Measurements from ENCODE around the gene GHRHR. TPM values are rescaled to one million over a fixed set of nuclear protein-coding genes. Genes with fewer than 3 reads are reported as not detected.
A peak's percentile ranks its signal among the peaks of the same experiment; 100 is the strongest.

GHRHR gene
- total RNA-seq, 1 experiment from 2014 or later, result not detected

GRCh38 chr7:30987936-30988335, 24.2 kb downstream of the GHRHR start:
- POLR2A ChIA-PET, result no interaction called here
- no peaks in the 10 kb centered on the region for H3K4me1 Mint-ChIP-seq (ENCODE audit: low read depth, unreplicated experiment)
- no peak overlapping the region for H3K4me3 Mint-ChIP-seq (ENCODE audit: unreplicated experiment)
- Histone ChIP-seq H3K36me3 (ENCODE audit: control insufficient read depth, insufficient read depth, low read length) (no peaks in the 10 kb centered on the region), H3K4me1 (no peaks in the 10 kb centered on the region; the same call in 1 of the 2 replicates), H3K4me3 (ENCODE audit: low read depth, low read length) (no peak overlapping the region), H3K27me3 (replicated peaks; ENCODE audit: control insufficient read depth, insufficient read depth, low read length) (no peaks in the 10 kb centered on the region), H3K9me3 (no peaks in the 10 kb centered on the region)
- no peak overlapping the region for H3K27ac Mint-ChIP-seq (ENCODE audit: unreplicated experiment)
- intact Hi-C loops (cut with micrococcal nuclease; ENCODE audit: unreplicated experiment), result no loop called here
- no peak for TF ChIP-seq CTCF (IDR thresholded peaks at IDR 0.05; ENCODE audit: insufficient read depth in 1 of 2, low read depth in 1 of 2, low read length in 1 of 2, severe bottlenecking in 1 of 2, unreplicated experiment in 1 of 2)
- no TSS peak for BruUV-seq (replicated peaks)
- H3K9me3 Mint-ChIP-seq (ENCODE audit: unreplicated experiment), result no peaks in the 10 kb centered on the region
- H3K36me3 Mint-ChIP-seq (ENCODE audit: insufficient read depth, unreplicated experiment), result no peaks in the 10 kb centered on the region
- no peak for DNase-seq
- CTCF ChIA-PET, result interaction anchor here (3.7 kb wide), 1 partner anchor 135 kb away, joined by 19 read pairs; no protein-coding TSS in a partner anchor
- H3K27me3 Mint-ChIP-seq (ENCODE audit: insufficient read depth, unreplicated experiment), result peaks cover 10% of the 10 kb centered on the region

DNA sequence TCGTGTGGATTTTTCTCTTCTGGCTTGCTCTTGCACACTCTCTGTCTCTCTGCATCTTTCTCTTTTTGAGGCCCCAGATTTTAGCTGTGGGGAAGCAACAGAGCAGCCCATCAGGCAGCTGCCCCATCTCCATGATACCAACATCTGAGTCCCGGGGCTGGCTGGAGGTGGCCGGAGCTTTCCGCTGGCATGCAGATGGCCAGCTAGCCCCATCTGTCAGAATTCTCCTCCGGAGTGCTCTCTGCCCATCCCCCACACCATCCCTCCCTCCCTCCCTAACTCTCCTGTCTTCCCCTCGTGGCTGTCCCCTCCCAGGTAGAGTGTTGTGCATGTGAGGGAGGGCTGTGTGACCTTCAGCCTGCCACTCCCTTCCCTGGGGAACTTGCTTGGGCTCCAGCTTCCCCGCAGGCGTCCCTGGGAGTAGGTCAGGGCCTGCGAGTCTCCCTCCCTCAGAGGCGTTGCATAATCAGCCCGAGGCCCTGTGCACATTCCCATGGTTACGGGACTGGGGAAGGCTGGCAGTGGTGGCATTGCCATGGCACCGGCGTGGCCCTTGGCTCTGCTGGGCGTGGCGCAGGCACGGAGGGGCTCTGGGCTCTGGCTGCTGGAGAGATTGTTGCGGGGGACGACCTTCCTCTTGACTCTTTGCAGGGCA, 24.7 kb downstream of the GHRHR start:
- Mint-ChIP-seq H3K4me3 (ENCODE audit: unreplicated experiment) (no peak overlapping the region), H3K27me3 (ENCODE audit: insufficient read depth, unreplicated experiment) (peaks cover 8% of the 10 kb centered on the region), H3K36me3 (ENCODE audit: insufficient read depth, unreplicated experiment) (no peaks in the 10 kb centered on the region), H3K9me3 (ENCODE audit: unreplicated experiment) (no peaks in the 10 kb centered on the region), H3K4me1 (ENCODE audit: low read depth, unreplicated experiment) (no peaks in the 10 kb centered on the region), H3K27ac (ENCODE audit: unreplicated experiment) (no peak overlapping the region)
- no TSS peak for BruUV-seq (replicated peaks)
- no peak for TF ChIP-seq CTCF (IDR thresholded peaks at IDR 0.05; ENCODE audit: insufficient read depth in 1 of 2, low read depth in 1 of 2, low read length in 1 of 2, severe bottlenecking in 1 of 2, unreplicated experiment in 1 of 2)
- POLR2A ChIA-PET, result no interaction called here
- intact Hi-C loops (cut with micrococcal nuclease; ENCODE audit: unreplicated experiment), result no loop called here
- Histone ChIP-seq H3K27me3 (replicated peaks; ENCODE audit: control insufficient read depth, insufficient read depth, low read length) (no peaks in the 10 kb centered on the region), H3K4me1 (no peaks in the 10 kb centered on the region; the same call in 1 of the 2 replicates), H3K9me3 (peaks cover 3% of the 10 kb centered on the region; the same call in 1 of the 2 replicates), H3K4me3 (ENCODE audit: low read depth, low read length) (no peak overlapping the region), H3K36me3 (ENCODE audit: control insufficient read depth, insufficient read depth, low read length) (no peaks in the 10 kb centered on the region)
- CTCF ChIA-PET, result interaction anchor here (3.7 kb wide), 1 partner anchor 134 kb away, joined by 19 read pairs; no protein-coding TSS in a partner anchor
- DNase-seq, result peak; percentile 15 to 67

DNA sequence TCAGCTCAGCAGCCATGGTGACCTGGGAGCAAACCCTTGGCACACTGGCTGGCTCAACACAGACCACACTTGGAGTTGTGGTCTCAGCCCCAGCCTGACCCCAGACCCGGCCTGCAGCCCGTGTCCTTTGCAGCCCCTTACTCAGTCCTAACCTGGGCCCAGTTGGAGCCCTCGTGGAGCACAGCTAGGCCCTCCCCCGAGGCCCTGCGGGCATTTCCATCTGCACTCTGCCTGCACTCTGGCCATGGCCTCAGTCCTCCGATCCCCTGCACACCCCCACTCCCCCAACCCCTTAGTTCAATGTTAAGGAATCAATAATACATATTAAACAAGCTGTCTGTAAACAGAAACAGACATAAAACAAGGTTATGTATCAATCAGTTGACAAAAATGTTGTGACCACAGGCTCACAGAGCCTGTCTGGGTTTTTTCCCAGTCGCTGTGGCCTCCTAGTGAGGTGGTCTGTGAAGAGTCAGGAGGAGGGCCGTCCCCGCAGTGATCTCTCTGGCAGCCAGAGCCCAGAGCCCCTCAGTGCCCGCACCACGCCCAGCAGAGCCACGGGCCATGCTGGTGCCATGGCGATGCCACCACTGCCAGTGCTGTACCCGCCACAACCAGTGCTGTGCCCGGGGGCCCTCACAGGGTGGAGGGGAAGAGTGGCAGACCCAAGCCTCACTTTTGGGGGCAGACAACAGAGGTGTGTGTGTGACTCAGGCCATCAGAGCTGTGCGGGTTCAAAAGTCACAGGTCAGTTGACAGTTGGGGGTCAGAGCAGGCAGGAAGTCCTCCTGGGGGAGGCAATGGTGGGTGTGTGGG, 25.5 kb downstream of the GHRHR start:
- H3K27me3 Mint-ChIP-seq (ENCODE audit: insufficient read depth, unreplicated experiment), result peaks cover 8% of the 10 kb centered on the region
- no peak for TF ChIP-seq CTCF (IDR thresholded peaks at IDR 0.05; ENCODE audit: insufficient read depth in 1 of 2, low read depth in 1 of 2, low read length in 1 of 2, severe bottlenecking in 1 of 2, unreplicated experiment in 1 of 2)
- Histone ChIP-seq H3K27me3 (replicated peaks; ENCODE audit: control insufficient read depth, insufficient read depth, low read length) (no peaks in the 10 kb centered on the region), H3K4me3 (ENCODE audit: low read depth, low read length) (no peak overlapping the region), H3K4me1 (no peaks in the 10 kb centered on the region; the same call in 1 of the 2 replicates), H3K36me3 (ENCODE audit: control insufficient read depth, insufficient read depth, low read length) (no peaks in the 10 kb centered on the region), H3K9me3 (peaks cover 8% of the 10 kb centered on the region; the same call in 1 of the 2 replicates)
- no peaks in the 10 kb centered on the region for H3K9me3 Mint-ChIP-seq (ENCODE audit: unreplicated experiment)
- no peaks in the 10 kb centered on the region for H3K36me3 Mint-ChIP-seq (ENCODE audit: insufficient read depth, unreplicated experiment)
- no peak for DNase-seq
- H3K4me1 Mint-ChIP-seq (ENCODE audit: low read depth, unreplicated experiment), result no peaks in the 10 kb centered on the region
- no peak overlapping the region for H3K4me3 Mint-ChIP-seq (ENCODE audit: unreplicated experiment)
- intact Hi-C loops (cut with micrococcal nuclease; ENCODE audit: unreplicated experiment), result no loop called here
- ChIA-PET CTCF (interaction anchor here (0.6 to 3.7 kb wide), 2 partner anchors 133 to 153 kb away, joined by 5 to 19 read pairs; no protein-coding TSS in a partner anchor), POLR2A (no interaction called here)
- H3K27ac Mint-ChIP-seq (ENCODE audit: unreplicated experiment), result no peak overlapping the region
- BruUV-seq (replicated peaks), result no TSS peak

Data from Caco-2 (cell line).